SH-SY5Y (cell line): ENCODE data around the gene CBFA2T3.

Source experiments
- GATA2 ChIP-seq: IDR thresholded peaks from 2 replicates; pipeline ENCODE4 v1.6.1; 2011; ENCODE audit warnings: mild to moderate bottlenecking, low read depth, low read length
- GATA3 ChIP-seq: IDR thresholded peaks from 2 replicates; pipeline ENCODE4 v1.6.1; 2011; ENCODE audit warnings: low read depth, mild to moderate bottlenecking, low read length, moderate library complexity

GRCh38 chr16:88871349-88871702, 105.7 kb downstream of the CBFA2T3 start:
- TF ChIP-seq GATA3 (no peak), GATA2 (no peak)
